Stimulated activated CD4-positive, alpha-beta T cell treated with anti-CD3 and anti-CD28 coated beads, Interleukin-1b, Interleukin-23, amount 100 ng/mL, for 1 hour (primary cell): ENCODE results near the gene ALK.

ENCODE experiments used
- DNase-seq, 2 donors: peaks; one replicate each; pipeline ENCODE4 v3.0.0-alpha.2; 2020; ENCODE audit warnings: low read depth in 2 of 2

The ALK gene

DNA sequence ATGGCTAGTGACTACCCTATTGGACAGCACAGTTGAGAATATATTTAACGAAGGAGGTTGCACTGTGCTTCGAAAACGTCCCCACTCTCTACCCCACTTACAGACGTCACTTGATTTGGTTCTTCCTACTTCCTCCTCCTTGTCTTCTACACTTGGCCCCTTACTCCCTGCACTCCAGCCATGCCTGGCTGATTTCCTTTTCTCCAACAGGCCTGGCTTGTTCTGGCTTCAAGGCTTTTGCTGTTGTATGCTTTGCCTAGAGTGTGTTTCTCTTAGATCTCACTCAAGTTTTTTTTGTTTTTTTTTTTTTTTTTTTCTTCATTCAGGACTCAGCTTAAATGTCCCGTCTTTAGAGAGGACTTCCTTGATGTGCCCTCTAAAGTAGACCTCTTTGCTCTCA lies 469.4 kb downstream of the ALK start:
- no peak for DNase-seq

DNA sequence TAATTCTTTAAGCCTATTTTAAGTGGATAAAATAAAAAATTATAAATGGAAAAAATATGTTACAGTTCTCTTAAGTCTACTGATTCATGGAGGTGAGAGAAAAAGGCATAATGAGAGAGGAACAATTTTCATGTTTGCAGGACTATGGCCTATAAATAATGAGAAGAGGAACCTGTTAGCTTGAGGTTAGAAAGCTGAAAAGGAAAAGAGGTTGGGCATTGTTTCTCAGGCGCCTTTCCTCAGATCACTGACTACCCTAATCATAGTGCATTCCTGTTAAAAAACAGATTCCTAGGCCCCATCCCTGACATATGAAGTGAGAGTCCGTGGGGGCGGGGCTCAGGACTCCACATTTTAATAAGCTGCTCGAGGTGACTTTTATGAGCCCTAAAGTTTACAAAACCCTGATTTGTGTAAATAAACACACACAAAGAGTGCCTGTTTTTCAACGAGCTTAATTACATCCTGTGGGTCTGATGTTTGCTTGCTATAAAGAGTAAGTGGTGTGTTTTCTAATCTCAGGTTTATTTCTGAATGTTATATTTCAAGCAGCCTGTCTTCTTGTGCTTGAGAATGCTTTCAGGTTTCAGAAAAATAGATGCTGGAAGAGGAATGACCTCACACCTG lies 470.7 kb downstream of the ALK start:
- no peak for DNase-seq

DNA sequence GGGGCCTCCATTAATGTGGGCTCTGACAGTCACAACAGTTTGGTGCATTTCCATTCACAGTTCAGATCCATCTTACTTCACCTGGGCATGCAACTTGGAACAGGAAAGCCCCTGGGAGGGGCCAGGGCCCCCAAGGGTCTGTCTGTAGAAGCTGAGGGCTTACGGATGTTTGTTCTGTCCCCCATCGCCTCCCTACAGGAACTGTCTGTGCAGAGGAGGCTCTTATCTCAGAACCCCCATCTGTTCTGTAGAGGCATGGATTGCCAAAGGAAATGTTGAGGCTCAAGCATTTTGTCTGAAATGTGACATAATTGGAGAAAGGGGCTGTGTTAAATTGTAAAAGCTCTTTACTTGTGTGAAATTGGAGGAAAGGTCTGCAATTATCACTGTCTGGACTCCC lies 471.9 kb downstream of the ALK start:
- no peak for DNase-seq

DNA sequence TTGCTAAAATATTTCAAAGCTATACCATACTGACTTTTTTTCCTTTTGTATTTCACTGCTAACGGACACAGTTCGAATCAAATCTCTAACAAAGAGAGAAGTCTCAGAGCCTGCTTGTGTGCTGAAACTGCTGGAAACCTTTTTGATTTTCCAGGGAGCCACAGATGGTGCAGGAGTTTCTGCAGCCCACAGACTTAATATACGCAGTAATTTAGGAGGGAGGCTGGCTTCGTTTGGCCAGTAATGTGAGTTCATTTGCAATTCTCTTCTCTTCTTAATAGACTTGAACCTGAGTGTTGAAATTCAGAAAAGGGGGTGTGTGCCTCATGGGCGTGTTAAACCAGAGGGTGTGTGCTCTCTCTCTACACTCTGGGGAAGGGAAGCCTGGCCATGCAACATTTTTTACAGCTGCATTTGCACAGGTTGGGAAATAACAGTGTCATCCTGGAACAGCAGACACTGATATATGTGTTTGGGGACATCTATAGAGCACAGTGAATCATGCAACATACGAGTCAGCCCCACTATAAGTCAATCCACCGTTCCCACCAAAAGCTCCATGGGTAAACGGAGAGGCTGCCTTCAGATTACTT lies 473.2 kb downstream of the ALK start:
- DNase-seq: no peak

DNA sequence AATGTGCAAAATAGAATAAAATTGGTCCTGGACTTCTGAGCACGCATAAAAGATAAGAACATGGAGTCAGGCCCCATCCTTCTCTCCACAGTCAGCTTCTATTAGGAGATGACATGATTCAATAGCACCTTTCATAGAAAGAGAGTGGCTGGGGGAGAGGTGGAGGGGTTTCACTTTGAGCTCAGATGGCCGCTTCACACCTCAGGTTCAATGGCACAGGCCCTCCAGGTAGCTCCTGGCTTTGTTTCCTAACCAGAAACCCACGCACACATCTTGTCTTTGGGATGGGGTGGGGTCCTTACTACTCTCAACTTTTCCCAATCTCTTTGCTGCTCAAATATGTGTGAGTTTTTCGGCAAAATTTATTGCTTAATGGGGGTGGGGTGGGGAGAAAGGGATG lies 473.9 kb downstream of the ALK start:
- no peak for DNase-seq

DNA sequence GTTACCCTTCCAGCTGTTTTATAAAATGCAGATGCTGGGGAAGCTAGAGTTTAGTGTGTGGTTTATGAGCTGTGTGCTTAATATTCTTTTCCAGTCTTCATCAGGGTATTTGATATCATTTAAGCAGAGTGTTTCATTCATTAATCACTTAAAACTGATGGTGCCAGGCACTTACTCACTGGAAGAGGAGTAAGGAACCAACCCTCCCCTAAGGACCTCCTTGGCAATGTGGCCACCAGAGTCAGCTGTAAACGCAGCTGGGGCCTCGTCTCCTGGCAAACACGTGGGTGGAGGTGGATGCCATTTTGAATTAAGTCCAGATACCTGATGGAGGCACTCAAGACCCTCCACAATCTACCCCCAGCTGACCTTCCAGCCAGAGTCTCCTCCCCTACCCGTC lies 474.5 kb downstream of the ALK start:
- no peak for DNase-seq

DNA sequence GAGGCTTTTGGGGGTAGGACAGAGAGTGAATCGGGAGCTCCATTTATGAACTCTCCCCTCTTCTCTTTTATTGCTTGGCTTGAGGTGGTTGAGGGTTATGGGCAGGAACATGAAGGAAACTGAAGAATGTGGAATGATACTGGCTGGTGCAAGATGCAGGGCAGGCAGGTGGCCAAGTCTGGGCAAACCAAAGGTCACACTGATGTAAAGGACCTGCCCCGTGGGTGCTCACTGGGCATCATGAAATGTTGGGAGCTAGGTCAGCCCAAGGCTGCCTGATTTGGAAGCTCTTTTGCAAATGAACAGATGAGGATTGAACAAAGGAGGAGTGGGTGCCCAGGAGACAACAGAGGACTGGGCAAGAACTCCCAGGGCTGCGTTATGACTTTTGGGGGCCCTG lies 477.2 kb downstream of the ALK start:
- DNase-seq: no peak

DNA sequence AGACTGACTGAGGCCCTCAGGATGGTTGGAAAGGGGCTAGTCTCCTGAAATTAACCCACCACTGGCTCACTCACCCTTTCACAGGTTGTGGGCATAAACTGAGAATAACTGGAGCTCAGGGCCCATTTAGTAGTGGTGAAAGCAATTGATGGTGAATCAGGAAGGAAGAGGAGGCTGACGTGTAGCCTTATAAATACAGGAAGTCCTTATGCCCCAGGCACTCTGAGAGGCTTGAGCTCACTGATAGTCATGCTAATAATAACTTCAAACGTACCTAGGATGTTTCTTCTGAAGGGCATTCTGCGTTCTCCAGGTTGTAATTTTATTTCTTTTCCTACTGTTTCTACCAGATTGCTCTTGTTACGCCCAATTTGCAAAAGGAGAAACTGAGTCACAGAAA lies 477.8 kb downstream of the ALK start:
- DNase-seq: no peak

DNA sequence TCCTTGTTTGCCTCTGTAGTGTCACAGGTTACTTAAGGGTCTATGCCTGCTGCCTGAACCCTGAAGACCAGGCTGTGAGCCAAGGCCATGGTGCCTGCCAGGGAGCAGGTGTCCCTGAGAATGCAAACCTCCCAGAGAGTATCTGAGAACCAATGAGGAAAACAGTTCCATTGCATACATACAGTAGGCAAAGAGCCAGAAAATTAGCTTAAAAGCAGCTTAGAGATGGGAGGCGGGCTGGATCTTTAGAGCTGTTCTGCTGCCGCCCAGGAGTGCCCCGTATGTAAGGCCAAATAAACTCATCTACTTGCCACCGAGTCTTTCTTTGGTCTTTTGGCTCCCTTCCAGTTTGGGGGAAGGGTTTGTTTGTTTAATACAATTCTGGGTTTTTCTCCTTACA lies 478.2 kb downstream of the ALK start:
- DNase-seq: no peak

DNA sequence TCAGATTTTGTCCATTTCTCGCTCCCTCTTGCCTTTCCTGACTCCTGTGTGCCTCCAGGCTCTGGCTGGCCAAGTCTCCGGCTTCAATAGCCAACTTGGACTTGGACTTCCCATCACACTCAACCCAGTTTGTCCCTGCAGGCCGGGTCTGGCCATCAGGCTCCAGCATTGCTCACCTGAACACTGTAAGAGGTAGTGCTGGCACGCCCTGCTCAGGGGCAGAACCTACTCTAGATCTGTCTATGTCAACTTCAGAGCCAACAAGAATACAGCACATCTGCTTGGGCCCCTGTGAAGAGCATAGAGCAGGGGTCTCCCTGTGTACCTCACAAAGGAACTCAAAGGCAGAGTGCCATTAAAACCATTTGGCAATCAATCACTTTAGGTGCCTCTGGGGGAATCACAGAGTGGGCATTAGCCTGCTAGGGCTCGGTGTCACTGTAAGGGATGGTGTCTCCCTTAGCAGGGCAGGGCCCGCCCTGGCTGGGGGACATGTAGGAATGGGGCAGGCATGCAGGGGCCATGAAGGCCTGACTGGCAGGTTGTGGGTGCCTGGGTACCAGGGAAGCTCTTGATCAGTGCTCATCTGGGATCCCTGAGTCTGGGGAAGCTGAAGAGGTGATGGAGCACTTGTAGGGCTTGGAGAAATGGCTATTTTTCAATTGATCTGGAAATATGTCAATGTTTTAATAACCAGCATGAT lies 480.3 kb downstream of the ALK start:
- DNase-seq: no peak

DNA sequence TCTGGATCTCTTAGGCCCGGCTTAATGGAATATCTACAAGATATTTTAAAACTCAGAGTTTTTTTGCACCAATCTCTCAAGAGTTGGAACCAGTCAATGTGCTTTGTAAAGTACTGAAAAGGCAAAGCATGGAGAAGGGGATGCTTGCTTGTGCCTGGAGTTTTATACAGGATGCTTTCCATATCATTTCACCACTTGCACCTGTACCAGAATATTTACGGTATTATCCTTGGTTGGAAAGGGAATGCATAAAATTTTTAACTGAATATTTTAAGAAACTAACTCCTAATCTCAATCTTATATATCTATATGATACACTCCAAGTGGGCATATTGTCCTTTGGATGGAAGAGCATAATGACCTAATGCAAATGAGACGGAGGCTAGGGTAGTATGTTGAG lies 487.5 kb downstream of the ALK start:
- no peak for DNase-seq

DNA sequence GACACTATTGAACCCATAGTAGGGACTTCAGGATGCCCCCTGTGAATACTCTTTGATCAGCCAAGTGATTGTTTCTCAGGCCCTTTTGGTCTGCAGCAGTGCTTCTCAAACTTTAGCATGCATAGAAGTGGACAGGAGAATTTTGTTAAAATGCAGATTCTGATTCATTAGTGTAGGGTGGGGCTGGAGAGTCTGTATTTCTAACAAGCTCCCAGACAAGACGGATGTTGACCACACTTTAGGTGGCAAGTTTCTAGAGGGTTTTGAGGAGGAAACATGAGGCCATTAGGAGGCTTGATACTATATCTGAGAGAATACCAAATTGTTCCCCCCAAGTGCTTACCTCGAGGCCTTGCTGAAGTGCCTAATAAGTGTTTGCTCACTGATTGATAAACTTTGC lies 488.3 kb downstream of the ALK start:
- DNase-seq: no peak

DNA sequence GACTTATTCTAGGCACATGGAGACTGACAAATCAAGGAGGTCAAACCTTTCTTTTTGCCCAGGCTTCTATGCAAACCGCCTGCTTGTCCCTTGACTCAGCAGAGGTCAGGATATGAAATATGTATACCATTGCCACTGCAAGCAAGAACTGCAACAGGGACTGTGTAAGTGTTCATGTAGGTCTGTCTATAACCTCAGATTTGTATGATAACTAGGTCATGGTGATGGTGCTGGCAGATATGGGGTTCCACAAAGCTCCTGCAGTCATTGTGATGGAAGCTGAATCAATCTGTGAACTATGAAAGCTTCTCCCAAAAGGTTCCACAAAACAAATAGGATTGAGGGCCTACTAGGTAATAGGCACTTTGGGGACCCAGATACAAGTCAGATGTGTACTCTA lies 489.9 kb downstream of the ALK start:
- DNase-seq: no peak

DNA sequence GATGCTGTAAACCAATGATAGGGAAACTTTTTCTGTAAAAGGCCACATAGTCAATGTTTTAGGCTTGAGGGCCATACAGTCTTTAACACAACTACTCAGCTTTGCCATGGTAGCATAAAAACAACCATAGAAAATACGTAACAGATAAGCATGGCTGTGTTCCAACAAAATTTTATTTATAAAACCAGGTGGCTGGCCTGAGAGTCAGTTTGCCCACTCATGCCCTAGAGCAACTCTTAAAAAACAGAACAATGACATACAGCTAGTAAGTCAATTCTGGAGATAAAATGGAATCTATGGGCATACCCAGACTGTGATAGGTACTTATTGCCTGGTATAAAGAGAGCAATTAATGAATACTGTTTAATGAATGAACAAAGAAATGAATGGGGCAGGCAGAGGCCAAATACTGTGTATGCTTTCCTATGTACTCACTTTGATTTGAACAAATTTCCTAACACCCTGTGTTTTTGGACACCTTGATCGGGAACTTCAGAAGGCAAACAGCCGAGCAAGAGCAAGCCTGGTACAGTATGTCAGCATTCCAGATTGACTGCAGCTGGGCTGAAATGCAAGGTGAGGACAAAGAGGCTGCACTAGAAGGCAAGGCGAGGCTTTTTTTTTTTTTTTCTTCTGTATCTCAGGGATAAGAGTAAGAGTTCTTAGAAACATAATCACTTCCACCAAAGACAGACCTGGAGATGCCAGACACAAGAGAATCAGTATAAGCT lies 490.8 kb downstream of the ALK start:
- DNase-seq: no peak

DNA sequence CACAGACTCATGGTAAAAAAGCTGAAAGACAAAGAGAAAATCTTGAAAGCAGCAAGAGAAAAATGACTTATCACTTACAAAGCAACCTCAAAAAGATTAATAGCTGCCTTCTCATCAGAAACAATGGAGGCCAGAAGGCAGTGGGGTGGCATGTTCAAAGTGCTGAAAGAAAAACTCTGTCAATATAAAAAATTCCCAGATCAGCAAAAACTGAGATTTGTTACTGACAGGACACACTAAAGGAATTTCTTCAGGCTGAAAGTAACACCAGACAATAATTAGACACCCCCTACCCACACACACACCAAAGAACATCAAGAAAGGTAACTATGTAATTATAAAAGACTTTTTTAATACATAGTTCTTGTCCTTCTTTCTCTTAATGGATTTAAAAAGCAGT lies 495.0 kb downstream of the ALK start:
- DNase-seq: no peak

DNA sequence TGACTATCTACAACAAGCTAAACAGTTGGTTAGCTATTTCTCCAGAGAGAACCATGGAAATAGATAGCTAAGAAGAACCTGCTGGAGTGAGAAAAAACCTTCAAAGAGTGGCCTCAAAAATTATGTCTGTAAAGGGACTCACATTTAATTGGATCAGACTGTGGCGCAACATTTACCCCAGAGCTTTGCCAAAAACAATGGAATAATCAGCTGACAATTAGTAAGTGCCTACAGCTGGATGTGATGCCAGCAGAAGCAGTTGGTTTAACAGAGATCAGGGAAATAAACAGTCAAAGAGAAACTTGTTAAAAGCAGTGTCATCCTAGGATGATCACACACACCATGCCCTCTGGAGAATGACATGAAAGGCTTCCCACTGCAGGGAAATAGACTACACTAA lies 495.5 kb downstream of the ALK start:
- DNase-seq: no peak

DNA sequence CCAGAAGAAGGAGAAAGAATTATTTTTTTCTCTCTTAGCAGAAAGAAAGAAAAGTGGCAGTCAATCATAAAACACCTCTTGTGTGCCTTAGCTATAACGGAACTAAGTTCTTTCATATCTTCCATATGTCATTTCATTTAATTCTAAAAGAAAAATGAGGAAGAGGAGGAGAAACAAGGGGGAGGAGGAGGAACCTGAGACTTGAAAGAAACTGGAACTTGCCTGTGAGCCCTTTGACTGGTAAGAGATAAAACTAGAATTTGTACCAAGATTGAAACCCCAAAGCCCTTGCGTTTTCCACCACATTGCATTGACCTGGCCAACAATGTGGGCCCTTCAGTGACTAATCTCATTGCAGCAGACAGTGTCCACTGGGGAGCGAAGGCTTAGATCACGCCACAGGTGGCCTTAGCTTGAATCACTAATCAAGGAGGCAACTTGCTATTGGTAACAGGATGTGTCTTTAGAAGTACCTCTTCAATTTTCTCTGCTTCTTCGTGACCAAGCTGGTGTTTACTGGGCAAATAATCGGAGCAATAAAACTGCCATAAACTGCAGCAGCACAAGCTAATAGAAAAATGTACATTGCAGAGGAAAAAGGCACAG lies 498.2 kb downstream of the ALK start:
- no peak for DNase-seq

DNA sequence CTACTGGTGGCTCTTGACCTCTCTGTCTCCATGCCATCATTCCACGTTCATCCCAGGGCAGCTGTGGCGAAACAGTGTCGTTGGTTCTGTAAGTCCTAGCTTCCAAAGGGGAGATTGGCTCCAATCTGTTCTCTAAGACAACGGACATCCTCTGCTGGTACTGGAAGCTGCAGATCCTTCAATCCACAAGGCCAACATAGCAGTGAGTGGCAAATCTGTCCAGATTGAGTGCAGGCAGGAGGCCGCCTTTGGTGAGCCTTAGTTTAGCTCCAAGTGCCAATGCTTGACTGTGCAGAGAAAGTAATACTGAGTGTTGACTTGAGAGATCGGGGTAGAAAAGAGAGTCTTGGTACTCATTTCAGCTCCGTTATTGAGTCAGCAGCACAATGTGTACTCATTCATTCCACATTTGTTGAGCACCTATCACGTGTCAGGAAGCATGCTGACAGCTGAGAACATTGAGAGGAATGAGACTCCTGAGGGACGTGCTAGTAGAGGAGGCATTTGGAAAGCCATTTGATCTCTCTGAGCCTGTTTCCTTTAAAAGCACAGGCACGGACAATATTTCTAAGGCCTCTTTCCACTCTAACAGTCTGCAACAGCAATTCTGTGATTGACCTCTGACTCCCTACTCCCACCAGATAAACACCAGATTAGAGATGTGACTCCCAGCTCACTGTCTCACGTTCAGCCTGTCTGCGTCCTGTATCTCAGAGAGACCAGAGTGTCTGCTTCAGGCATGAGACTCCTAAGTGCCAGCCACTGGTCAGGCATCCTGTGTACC lies 500.2 kb downstream of the ALK start:
- DNase-seq: no peak

DNA sequence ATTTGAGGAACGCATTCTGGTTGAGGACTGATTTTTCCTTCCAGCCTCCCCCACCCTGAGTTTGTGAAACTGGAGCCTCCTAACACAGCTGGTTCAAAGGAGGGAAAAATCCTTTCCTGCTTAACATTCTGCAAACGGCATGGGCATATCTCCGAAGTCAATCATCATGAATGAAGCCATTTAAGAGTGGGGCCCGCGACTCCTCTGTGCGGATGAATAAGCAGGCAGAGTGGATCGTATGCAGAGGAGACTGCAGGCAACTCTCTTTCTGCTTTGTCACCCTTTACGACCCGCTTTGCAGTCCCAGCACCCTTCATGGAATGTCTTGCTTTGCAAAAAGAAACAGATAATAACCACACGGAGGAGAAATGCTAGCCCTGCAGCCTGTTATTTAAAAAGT lies 500.9 kb downstream of the ALK start:
- DNase-seq: no peak

DNA sequence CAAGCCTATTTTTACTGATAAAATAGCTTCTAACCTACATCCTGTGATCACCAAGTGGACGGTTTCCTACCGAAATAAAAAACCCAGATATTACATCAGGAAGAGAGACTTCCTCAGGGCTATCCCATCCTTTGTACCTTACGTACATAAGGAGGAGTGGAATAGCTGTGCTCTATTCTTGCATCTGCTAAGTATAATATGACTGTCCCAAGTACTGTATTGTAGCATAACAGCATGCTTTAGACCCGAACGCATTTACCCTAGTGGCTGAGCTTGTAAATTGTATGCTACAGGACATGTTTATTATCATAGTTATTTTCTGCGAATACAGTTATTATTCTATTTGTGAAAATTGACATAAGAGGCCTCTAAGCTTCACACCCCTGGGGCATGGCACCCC lies 503.8 kb downstream of the ALK start:
- no peak for DNase-seq

DNA sequence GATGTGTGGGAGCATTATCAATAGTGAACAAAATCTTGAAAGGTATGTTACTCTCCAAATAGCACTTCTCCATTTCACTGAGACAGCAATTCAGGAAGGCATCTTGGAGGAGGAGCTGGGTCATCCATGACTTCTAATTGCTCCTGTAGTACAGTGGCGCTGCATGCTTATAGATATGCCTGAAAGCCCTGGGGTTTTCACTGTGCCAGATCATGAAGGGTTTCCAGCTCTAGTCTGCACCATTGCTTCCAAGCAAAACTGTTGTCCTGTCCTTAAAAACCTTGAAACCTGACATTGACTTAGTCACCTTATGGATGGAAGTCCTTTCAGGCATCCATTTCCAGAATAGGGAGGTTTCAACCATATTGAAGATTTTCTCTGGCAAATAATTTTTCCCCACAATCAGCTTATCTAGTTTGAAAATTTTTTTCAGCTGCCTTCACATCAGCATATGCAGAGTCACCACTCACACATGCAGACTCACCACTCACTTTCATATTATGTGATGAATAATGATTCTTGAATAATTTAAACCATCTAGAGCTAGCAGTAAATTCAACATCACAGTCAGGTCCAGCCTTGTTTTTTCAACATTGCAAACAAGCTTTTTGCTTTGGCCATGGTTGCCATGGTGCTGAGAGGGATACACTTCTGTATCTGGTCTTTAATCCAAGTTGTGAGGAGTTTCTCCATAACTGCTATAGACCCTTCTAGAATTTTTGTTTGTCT lies 509.0 kb downstream of the ALK start:
- DNase-seq: no peak
